ENCODE data around the gene EHD3. TPM values are rescaled to one million over a fixed set of nuclear protein-coding genes. Genes with fewer than 3 reads are reported as not detected.
A peak's percentile ranks its signal among the peaks of the same experiment; 100 is the strongest.

EHD3 gene
- total RNA-seq, 1 donor from 2014 or later: 29.7 TPM

- H3K36me3 ChIP-seq: peaks cover 32% of the 10 kb centered on the region
- H3K9me3 ChIP-seq (replicated peaks): no peaks in the 10 kb centered on the region
- no peak overlapping the region for H3K4me3 ChIP-seq
- H3K4me1 ChIP-seq: peaks cover 26% of the 10 kb centered on the region
- no peak for TF ChIP-seq CTCF (IDR thresholded peaks at IDR 0.05; ENCODE audit: borderline replicate concordance)
- intact Hi-C loops (cut with micrococcal nuclease): no loop called here
- no peak overlapping the region for H3K27ac ChIP-seq (replicated peaks)
- DNase-seq: no peak
- H3K27me3 ChIP-seq (ENCODE audit: low read depth): no peaks in the 10 kb centered on the region
Observed at GRCh38 chr2:31265234-31265633, 31.3 kb downstream of the EHD3 start.

- Histone ChIP-seq H3K9me3 (replicated peaks) (no peaks in the 10 kb centered on the region), H3K4me1 (peaks cover 35% of the 10 kb centered on the region), H3K4me3 (no peak overlapping the region), H3K36me3 (peaks cover 21% of the 10 kb centered on the region), H3K27me3 (ENCODE audit: low read depth) (no peaks in the 10 kb centered on the region), H3K27ac (replicated peaks) (no peak overlapping the region)
- intact Hi-C loops (cut with micrococcal nuclease): no loop called here
- TF ChIP-seq CTCF (IDR thresholded peaks at IDR 0.05; ENCODE audit: borderline replicate concordance): no peak
- no peak for DNase-seq
Observed at GRCh38 chr2:31266804-31267203, 32.9 kb downstream of the EHD3 start.

GRCh38 chr2:31267437-31268120, 33.6 kb downstream of the EHD3 start:
- intact Hi-C loops (cut with micrococcal nuclease): no loop called here
- no peak for TF ChIP-seq CTCF (IDR thresholded peaks at IDR 0.05; ENCODE audit: borderline replicate concordance)
- no peak overlapping the region for H3K4me3 ChIP-seq
- H3K4me1 ChIP-seq: peaks cover 35% of the 10 kb centered on the region
- DNase-seq: no peak
- peaks cover 13% of the 10 kb centered on the region for H3K36me3 ChIP-seq
- H3K9me3 ChIP-seq (replicated peaks): no peaks in the 10 kb centered on the region
- no peak overlapping the region for H3K27ac ChIP-seq (replicated peaks)
- H3K27me3 ChIP-seq (ENCODE audit: low read depth): no peaks in the 10 kb centered on the region

GRCh38 chr2:31268344-31268743, 34.4 kb downstream of the EHD3 start:
- Histone ChIP-seq H3K27me3 (ENCODE audit: low read depth) (no peaks in the 10 kb centered on the region), H3K27ac (replicated peaks) (peak overlapping the region; percentile 49), H3K4me3 (no peak overlapping the region), H3K4me1 (peaks cover 33% of the 10 kb centered on the region), H3K9me3 (replicated peaks) (no peaks in the 10 kb centered on the region), H3K36me3 (peaks cover 10% of the 10 kb centered on the region)
- intact Hi-C loops (cut with micrococcal nuclease): no loop called here
- DNase-seq: no peak
- no peak for TF ChIP-seq CTCF (IDR thresholded peaks at IDR 0.05; ENCODE audit: borderline replicate concordance)

- DNase-seq: no peak
- peaks cover 10% of the 10 kb centered on the region for H3K36me3 ChIP-seq
- no peak overlapping the region for H3K4me3 ChIP-seq
- intact Hi-C loops (cut with micrococcal nuclease): no loop called here
- H3K4me1 ChIP-seq: peaks cover 27% of the 10 kb centered on the region
- H3K27ac ChIP-seq (replicated peaks): peak overlapping the region; percentile 49
- no peaks in the 10 kb centered on the region for H3K27me3 ChIP-seq (ENCODE audit: low read depth)
- H3K9me3 ChIP-seq (replicated peaks): no peaks in the 10 kb centered on the region
- TF ChIP-seq CTCF (IDR thresholded peaks at IDR 0.05; ENCODE audit: borderline replicate concordance): no peak
Observed at GRCh38 chr2:31269087-31269486, 35.1 kb downstream of the EHD3 start.
